DMS79 treated with DMSO at 0.1 percent for 48 hours (cell line): ENCODE results near the gene TPM4.

Source experiments
- DNase-seq: peaks from one replicate; lab custom pipeline; 2025; lab: John Stamatoyannopoulos, UW

TPM4 gene

DNA sequence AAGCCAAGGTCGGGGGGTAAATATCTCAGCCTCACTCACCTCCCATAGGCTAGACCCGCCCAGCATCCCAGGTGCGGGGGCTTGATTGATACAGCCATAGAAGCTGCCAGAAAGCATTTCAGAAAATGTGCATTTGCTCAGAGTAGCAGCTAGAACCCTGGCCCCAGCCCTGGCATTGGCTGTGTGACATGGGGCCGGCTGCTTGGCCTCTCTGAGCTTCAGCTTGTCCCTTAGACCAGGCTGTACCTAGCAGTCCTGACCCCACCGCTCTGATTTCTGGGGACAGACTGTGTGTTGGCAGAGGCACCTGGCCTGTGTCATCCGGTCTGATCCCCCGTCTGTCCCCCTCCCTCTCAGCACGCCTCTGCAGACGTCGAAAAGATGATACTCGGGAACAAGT, 50.8 kb downstream of the TPM4 start:
- DNase-seq = no peak

- DNase-seq = no peak
These were observed 51.6 kb downstream of the TPM4 start for GRCh38 chr19:16127776-16128371.

- no peak for DNase-seq
These were observed 55.4 kb downstream of the TPM4 start for GRCh38 chr19:16131648-16132047.

DNA sequence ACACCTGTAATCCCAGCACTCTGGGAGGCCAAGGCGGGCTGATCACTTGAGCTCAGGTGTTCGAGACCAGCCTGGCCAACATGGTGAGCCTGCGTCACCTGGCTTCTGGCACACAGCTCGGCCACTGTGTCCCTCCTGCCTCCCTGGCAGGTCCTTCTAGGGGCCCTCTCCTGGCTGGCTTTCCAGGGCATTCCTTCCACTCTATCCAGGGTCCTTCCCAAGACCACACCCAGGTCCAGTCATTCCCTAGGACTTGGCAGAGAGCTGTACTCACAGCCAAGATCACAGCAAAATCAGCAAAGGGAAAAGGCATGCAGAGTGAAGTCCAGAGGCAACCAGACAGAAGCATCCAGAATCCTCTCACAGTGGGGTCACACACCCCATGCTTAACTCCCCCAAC, 57.5 kb downstream of the TPM4 start:
- DNase-seq = no peak

DNA sequence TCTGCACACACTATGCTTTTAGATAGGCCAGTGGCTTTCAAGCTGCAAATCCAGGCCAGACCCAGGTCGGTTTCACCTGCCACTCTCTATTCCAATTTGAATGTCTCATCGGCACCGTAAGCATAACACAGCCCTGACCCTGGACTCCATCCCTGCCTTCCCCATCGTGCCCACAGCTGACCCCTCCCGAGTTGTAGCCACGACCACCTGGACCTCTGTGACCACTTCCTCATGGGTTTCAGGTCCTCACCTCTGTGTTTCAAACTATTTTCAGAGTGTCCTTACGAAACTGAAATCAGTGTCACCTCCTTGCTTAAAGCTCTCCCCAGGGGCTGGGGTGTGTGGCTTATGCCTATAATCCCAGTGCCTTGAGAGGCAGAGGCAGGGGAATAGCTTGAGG, 58.2 kb downstream of the TPM4 start:
- DNase-seq = no peak

DNA sequence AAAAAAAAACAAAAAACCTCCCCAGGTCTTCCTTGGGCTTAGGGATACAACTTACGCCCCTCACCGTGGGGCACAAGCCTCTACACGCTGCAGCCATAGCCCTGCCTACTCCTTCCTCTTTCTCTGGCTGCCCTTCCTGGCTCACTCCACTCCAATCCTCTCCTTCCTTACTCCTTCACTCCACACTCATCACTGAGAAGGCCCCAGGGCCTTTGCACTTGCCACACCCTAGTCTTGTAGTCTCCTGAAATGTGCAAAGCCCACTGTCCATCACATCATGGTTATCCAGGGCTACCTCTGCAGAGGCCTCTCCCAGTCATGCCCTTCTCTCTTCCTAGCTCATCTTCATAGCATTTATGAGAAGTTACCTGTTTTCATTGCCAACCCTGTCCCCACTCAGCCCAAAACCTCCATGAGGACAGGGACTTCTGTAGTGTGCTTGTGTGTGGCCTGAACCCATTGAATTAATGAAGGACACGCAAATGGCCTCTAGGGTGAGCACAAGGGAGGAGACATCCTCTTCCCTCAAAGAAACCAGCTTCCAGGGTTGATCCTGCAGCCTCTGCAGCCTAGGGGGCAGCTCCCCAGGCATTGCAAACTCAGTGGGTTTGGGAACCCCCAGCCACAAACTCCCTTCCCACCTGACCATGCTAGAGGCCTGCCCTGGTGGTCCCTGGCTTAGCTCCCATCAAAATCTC, 59.3 kb downstream of the TPM4 start:
- DNase-seq = no peak

GRCh38 chr19:16136185-16136999, 60.1 kb downstream of the TPM4 start:
- no peak for DNase-seq

GRCh38 chr19:16139752-16140151, 63.5 kb downstream of the TPM4 start:
- no peak for DNase-seq

- no peak for DNase-seq
These were observed 64.7 kb downstream of the TPM4 start for GRCh38 chr19:16141043-16141442.

DNA sequence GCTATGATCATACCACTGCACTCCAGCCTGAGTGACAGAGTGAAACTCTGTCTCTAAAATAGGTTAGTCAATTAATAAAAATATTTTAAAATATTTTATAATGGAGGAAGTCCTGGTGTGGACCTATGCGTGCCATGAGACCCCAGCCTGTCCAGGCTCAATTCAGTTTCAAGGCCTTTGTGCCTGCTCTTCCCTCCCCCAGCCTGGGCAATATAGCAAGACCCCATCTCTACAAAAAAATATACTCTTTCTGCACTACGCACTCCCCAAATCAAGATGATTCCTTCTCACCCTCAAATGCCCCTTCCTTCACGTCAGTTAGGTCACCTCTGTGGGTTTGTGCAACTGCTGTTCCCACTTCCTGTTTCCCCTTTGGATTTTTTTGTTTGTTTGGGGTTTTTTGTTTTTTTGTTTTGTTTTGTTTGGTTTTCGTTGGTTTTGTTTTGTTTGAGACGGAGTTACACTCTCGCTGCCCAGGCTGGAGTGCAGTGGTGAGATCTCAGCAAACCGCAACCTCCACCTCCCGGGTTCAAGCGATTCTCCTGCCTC, 65.8 kb downstream of the TPM4 start:
- no peak for DNase-seq

DNA sequence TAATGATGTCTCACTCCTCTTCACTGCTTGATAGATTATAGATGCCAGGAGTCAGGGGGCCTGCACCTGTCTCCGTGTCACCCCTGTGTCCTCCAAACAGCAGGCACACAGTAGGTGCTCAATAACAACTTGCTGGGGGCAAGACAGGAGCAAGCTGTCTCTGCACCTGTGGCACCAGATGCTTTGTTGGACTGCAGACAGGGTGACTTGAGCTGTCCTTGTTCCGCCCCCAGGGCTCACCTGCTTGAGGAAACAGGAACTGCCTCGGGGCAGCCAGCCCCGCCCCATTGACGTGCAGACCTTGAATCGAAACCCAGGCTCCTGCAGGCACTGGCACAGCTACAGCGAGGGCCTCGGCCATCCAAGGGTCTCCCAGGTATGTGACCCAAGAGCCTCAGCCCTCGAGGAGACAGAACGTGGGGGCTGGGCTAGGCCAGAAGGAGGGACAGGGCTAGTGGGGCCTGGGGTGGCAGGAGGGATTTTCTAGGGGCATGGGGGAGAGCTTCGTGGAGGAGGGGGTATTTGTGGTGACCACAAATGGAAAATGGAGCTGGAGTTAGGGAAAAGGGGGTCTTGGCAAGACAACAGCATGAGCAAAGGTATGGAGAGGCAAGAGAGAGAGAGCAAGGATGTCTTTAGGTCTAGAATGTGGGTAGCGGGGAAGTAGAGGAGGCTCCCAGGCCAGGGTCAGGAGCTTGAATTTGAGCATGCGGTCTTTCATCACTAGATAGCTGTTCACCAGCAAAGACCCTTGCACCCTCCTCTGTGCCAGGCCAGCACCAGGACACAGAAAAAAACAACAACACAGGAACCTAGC, 67.3 kb downstream of the TPM4 start, which contains the start of gene HSH2D:
Gene HSH2D (plus strand): TSS at position 287 of the 817 bp plus-strand sequence. CDS start 5,066 bp downstream, outside the sequence.
- peak; percentile 66 for DNase-seq

DNA sequence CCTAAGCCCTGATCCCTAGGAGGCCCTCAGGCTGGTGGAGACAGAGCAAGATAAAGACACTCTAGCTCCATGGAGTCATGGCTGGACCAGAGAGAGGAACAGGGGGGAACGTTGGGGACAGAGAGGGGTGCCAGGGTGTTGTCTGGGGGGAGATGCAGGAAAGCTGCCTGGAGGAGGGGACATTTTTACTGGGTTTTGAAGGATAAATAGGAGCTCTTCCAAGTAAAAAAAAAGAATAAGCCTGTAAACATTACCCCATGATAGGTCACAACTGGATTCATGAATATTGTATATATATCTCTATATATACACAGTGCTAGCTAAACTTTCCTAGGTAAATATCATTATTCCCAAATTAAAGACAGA, 67.9 kb downstream of the TPM4 start:
- DNase-seq = no peak

DNA sequence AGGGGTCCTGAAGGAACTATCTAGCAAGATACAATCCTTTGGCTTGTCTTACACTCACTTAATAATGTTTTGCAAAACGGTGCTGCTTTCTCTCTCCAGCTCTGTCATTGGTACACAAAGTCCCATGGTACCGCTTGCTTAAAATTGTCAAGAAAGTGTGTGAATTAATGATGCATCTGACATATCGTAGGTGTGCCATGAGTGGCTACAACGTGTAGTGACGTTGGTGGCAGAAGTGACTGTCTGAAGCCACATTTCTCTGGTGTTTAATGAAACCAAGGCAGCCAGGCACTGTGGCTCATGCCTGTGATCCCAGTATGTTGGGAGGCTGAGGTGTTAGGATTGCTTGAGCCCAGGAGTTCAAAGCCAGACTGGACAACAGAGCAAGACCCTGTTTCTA, 69.8 kb downstream of the TPM4 start:
- DNase-seq = no peak

DNA sequence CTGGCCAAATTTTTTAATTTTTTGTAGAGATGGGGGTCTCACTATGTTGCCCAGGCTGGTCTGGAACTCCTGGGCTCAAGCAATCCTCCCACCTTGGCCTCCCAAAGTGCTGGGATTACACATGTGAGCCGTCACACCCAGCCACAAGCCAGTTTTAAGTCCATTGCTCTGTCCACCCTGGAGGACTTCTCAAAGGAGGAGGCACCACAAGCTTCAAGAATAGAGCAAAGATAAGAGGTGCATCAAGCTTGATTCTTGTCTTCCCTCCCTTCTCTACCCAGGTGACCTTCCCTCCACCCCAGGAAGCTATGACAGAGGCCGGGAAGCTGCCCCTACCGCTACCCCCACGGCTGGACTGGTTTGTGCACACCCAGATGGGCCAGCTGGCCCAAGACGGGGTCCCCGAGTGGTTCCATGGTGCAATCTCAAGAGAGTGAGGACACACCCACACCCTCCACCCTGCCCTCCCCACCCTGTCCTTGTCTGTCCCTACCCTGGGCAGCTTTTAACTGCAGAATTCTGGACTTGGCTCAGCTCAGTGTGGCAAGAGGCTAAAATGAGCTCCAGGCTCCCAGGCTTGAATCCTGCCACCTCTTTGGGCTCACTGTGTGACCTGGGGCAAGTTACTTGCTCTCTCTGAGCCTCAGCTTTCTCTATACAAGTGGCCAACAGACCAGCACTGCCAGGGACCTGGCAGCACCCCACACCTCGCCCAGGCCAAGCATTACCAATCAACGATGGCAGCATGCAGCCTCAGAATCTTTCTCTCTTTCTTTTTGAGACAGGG, 72.3 kb downstream of the TPM4 start:
- no peak for DNase-seq
